Measurements from ENCODE around the gene WDR45B.

WDR45B gene

GRCh38 chr17:82685291-82685690 lies 37.0 kb upstream of the WDR45B start:
- peaks cover 9% of the 10 kb centered on the region for H3K36me3 Mint-ChIP-seq
- ATAC-seq (ENCODE audit: low read depth) (no peak), DNase-seq (ENCODE audit: low spot score in 2 of 2) (no peak)
- peaks cover 3% of the 10 kb centered on the region for H3K27me3 Mint-ChIP-seq
- H3K4me3 Mint-ChIP-seq = no peak overlapping the region
- no peak overlapping the region for H3K27ac Mint-ChIP-seq
- peaks cover 3% of the 10 kb centered on the region for H3K4me1 Mint-ChIP-seq
- H3K9me3 Mint-ChIP-seq = peaks cover 4% of the 10 kb centered on the region

GRCh38 chr17:82684228-82684841 lies 36.1 kb upstream of the WDR45B start:
- Mint-ChIP-seq H3K4me3 (no peak overlapping the region), H3K27me3 (no peaks in the 10 kb centered on the region), H3K9me3 (peaks cover 4% of the 10 kb centered on the region), H3K27ac (no peak overlapping the region), H3K4me1 (no peaks in the 10 kb centered on the region), H3K36me3 (peaks cover 5% of the 10 kb centered on the region)
- ATAC-seq (ENCODE audit: low read depth) (no peak), DNase-seq (ENCODE audit: low spot score in 2 of 2) (no peak)

- ATAC-seq (ENCODE audit: low read depth) = no peak
- H3K36me3 Mint-ChIP-seq = peaks cover 5% of the 10 kb centered on the region
- no peak overlapping the region for H3K27ac Mint-ChIP-seq
- no peaks in the 10 kb centered on the region for H3K27me3 Mint-ChIP-seq
- DNase-seq (ENCODE audit: low spot score in 2 of 2) = no peak
- H3K4me3 Mint-ChIP-seq = no peak overlapping the region
- no peaks in the 10 kb centered on the region for H3K4me1 Mint-ChIP-seq
- peaks cover 4% of the 10 kb centered on the region for H3K9me3 Mint-ChIP-seq
Measured at GRCh38 chr17:82683534-82683933, 35.3 kb upstream of the WDR45B start.

- Mint-ChIP-seq H3K27ac (no peak overlapping the region), H3K4me1 (no peaks in the 10 kb centered on the region), H3K36me3 (peaks cover 5% of the 10 kb centered on the region), H3K4me3 (no peak overlapping the region), H3K9me3 (peaks cover 4% of the 10 kb centered on the region), H3K27me3 (peaks cover 3% of the 10 kb centered on the region)
- DNase-seq (ENCODE audit: low spot score in 2 of 2) (no peak), ATAC-seq (ENCODE audit: low read depth) (no peak)
Measured at GRCh38 chr17:82681547-82681946, 33.3 kb upstream of the WDR45B start.

GRCh38 chr17:82679586-82680465 lies 31.6 kb upstream of the WDR45B start:
- DNase-seq (ENCODE audit: low spot score in 2 of 2) = no peak
- Mint-ChIP-seq H3K27ac (no peak overlapping the region), H3K9me3 (peaks cover 4% of the 10 kb centered on the region), H3K36me3 (peaks cover 5% of the 10 kb centered on the region), H3K27me3 (peaks cover 10% of the 10 kb centered on the region), H3K4me3 (no peak overlapping the region), H3K4me1 (no peaks in the 10 kb centered on the region)
- no peak for ATAC-seq (ENCODE audit: low read depth)

GRCh38 chr17:82678265-82678891 lies 30.1 kb upstream of the WDR45B start:
- Mint-ChIP-seq H3K9me3 (peaks cover 4% of the 10 kb centered on the region), H3K4me1 (no peaks in the 10 kb centered on the region), H3K4me3 (no peak overlapping the region), H3K36me3 (peaks cover 3% of the 10 kb centered on the region), H3K27ac (no peak overlapping the region), H3K27me3 (peaks cover 10% of the 10 kb centered on the region)
- ATAC-seq (ENCODE audit: low read depth) (no peak), DNase-seq (ENCODE audit: low spot score in 2 of 2) (no peak)

- Mint-ChIP-seq H3K4me1 (no peaks in the 10 kb centered on the region), H3K36me3 (peaks cover 3% of the 10 kb centered on the region), H3K27me3 (peaks cover 10% of the 10 kb centered on the region), H3K9me3 (peaks cover 4% of the 10 kb centered on the region), H3K27ac (no peak overlapping the region), H3K4me3 (no peak overlapping the region)
- DNase-seq (ENCODE audit: low spot score in 2 of 2) (no peak), ATAC-seq (ENCODE audit: low read depth) (no peak)
Measured at GRCh38 chr17:82677353-82677925, 29.2 kb upstream of the WDR45B start.

- peaks cover 3% of the 10 kb centered on the region for H3K36me3 Mint-ChIP-seq
- no peak for ATAC-seq (ENCODE audit: low read depth)
Measured at GRCh38 chr17:82675476-82676245, 27.4 kb upstream of the WDR45B start.

GRCh38 chr17:82674656-82675475 lies 26.6 kb upstream of the WDR45B start:
- Mint-ChIP-seq H3K27me3 (peaks cover 10% of the 10 kb centered on the region), H3K36me3 (peaks cover 3% of the 10 kb centered on the region), H3K4me3 (no peak overlapping the region), H3K9me3 (no peaks in the 10 kb centered on the region), H3K27ac (no peak overlapping the region), H3K4me1 (peaks cover 3% of the 10 kb centered on the region)
- ATAC-seq (ENCODE audit: low read depth) (no peak), DNase-seq (ENCODE audit: low spot score in 2 of 2) (no peak)

More at GRCh38 chr17:82675476-82676245, 27.4 kb upstream of the WDR45B start:
- Mint-ChIP-seq H3K27me3 (peaks cover 10% of the 10 kb centered on the region), H3K4me3 (no peak overlapping the region), H3K27ac (no peak overlapping the region), H3K9me3 (no peaks in the 10 kb centered on the region), H3K4me1 (peaks cover 3% of the 10 kb centered on the region)
- DNase-seq (ENCODE audit: low spot score in 2 of 2) = no peak

GRCh38 chr17:82670661-82671450 lies 22.6 kb upstream of the WDR45B start:
- no peaks in the 10 kb centered on the region for H3K9me3 Mint-ChIP-seq
- no peak for ATAC-seq (ENCODE audit: low read depth)
- DNase-seq (ENCODE audit: low spot score in 2 of 2) = no peak
- no peak overlapping the region for H3K4me3 Mint-ChIP-seq
- peaks cover 1% of the 10 kb centered on the region for H3K27me3 Mint-ChIP-seq
- peaks cover 8% of the 10 kb centered on the region for H3K4me1 Mint-ChIP-seq
- H3K27ac Mint-ChIP-seq = no peak overlapping the region
- H3K36me3 Mint-ChIP-seq = peaks cover 3% of the 10 kb centered on the region

- Mint-ChIP-seq H3K27ac (no peak overlapping the region), H3K9me3 (no peaks in the 10 kb centered on the region)
- peak in 1 of 2 donors; percentile 34 for DNase-seq (ENCODE audit: low spot score in 2 of 2)
Measured at GRCh38 chr17:82668631-82669099, 20.4 kb upstream of the WDR45B start.

GRCh38 chr17:82668024-82668630 lies 19.9 kb upstream of the WDR45B start:
- no peak for DNase-seq (ENCODE audit: low spot score in 2 of 2)
- Mint-ChIP-seq H3K4me3 (no peak overlapping the region), H3K27ac (no peak overlapping the region), H3K27me3 (no peaks in the 10 kb centered on the region), H3K4me1 (peaks cover 8% of the 10 kb centered on the region), H3K9me3 (no peaks in the 10 kb centered on the region), H3K36me3 (peaks cover 3% of the 10 kb centered on the region)
- no peak for ATAC-seq (ENCODE audit: low read depth)

More at GRCh38 chr17:82668631-82669099, 20.4 kb upstream of the WDR45B start:
- Mint-ChIP-seq H3K36me3 (peaks cover 3% of the 10 kb centered on the region), H3K4me3 (peak overlapping the region; percentile 37), H3K4me1 (peaks cover 8% of the 10 kb centered on the region), H3K27me3 (no peaks in the 10 kb centered on the region)
- ATAC-seq (ENCODE audit: low read depth) = peak; percentile 93

Measured in memory B cell (primary cell).